Right kidney (tissue), 9 donors: ENCODE results near the gene ENKUR.
A peak's percentile ranks its signal among the peaks of the same experiment; 100 is the strongest.

Experiments
- DNase-seq: peaks from one replicate; pipeline ENCODE4 v3.0.0-alpha.2; 2016
- long read RNA-seq, 8 donors: transcript quantifications; one replicate each; lab custom pipeline, GENCODE V29; 2026

Gene ENKUR, protein sequence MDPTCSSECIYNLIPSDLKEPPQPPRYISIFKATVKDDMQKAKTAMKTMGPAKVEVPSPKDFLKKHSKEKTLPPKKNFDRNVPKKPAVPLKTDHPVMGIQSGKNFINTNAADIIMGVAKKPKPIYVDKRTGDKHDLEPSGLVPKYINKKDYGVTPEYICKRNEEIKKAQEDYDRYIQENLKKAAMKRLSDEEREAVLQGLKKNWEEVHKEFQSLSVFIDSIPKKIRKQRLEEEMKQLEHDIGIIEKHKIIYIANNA
- long read RNA-seq, donor 1, partial matches to known transcripts: 0 of 2 reads
- long read RNA-seq, donor 1, other reads (novel, unspliced or antisense): 0 of 2 reads
- long read RNA-seq, donor 2, partial matches to known transcripts: 13 of 15 reads
- long read RNA-seq, donor 2, other reads (novel, unspliced or antisense): 0 of 15 reads
- long read RNA-seq, donor 3: 0 reads
- long read RNA-seq, donor 4: 0 reads
- long read RNA-seq, donor 5, partial matches to known transcripts: 0 of 1 reads
- long read RNA-seq, donor 5, other reads (novel, unspliced or antisense): 0 of 1 reads
- long read RNA-seq, donor 6, partial matches to known transcripts: 0 of 1 reads
- long read RNA-seq, donor 6, other reads (novel, unspliced or antisense): 0 of 1 reads
- long read RNA-seq, donor 7, partial matches to known transcripts: 9 of 12 reads
- long read RNA-seq, donor 7, other reads (novel, unspliced or antisense): 0 of 12 reads
- long read RNA-seq, donor 8, partial matches to known transcripts: 0 of 1 reads
- long read RNA-seq, donor 8, other reads (novel, unspliced or antisense): 0 of 1 reads

DNA sequence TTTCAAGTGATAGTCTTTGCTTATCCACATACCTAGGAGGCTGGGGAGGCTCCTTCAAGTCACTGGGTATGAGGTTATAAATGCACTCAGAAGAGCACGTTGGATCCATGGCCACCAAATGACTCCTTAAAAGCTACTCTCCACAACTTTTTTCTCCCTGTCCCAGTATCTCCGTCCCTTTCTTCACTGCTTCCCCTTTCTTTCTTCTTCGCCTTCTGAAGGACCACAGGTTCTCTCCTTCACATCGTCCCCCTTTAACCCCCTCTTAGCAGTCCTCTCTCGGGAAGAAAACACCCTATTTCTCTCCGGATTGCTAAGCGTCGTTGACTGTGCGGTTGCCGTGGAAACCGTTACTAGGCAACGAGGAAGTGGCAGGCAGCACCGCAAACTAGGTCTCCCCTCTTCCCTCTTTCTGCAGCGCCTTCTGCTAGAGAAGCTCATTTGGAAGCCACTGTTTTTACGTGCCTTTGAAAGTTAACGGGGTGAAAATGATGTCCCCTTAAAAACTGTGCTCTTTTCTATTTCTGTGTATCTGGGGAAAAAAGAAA lies at the start of gene ENKUR:
ENKUR (minus strand) TSS at position 331 of the 548 bp plus-strand sequence; CDS start at position 109, 222 bp downstream.
- DNase-seq: peak; percentile 99

- DNase-seq: no peak
Observed at GRCh38 chr10:25064401-25064800, 48.4 kb upstream of the ENKUR start.

DNA sequence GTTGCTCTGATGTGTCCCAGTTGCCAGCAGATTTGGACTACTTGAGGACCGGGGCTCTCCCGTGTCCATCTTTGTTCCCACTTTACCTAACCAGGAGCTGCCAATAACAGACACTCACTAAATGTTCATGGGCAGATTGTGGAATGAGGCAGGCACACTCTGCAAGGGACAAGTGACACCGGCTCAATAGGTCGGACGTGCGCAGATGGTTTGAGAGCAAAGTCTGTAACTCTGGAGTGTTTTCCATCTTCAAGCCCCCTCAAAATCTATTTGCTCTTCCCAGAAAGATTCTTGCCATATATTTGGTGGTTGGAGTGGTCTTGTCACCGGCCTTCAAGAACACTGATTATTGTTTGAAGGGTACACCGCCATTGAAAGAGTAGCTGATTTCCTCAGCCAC lies 47.7 kb upstream of the ENKUR start:
- no peak for DNase-seq

DNA sequence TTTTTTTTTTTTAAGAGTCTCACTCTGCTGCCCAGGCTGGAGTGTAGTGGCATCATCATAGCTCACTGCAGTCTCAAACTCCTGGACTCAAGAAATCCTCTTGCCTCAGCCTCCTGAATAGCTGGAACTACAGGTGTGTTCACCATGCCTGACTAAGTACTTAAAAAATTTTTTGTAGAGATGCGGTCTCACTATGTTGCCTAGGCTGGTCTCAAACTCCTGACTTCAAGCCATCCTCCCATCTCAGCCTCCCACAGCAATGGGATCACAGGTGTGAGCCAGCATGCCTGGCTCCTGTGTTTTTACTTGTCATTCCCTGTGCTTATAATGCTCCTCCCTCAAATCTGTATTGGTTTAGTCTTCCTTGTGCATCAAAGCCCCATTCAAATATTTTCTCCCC lies 47.2 kb upstream of the ENKUR start:
- no peak for DNase-seq

DNA sequence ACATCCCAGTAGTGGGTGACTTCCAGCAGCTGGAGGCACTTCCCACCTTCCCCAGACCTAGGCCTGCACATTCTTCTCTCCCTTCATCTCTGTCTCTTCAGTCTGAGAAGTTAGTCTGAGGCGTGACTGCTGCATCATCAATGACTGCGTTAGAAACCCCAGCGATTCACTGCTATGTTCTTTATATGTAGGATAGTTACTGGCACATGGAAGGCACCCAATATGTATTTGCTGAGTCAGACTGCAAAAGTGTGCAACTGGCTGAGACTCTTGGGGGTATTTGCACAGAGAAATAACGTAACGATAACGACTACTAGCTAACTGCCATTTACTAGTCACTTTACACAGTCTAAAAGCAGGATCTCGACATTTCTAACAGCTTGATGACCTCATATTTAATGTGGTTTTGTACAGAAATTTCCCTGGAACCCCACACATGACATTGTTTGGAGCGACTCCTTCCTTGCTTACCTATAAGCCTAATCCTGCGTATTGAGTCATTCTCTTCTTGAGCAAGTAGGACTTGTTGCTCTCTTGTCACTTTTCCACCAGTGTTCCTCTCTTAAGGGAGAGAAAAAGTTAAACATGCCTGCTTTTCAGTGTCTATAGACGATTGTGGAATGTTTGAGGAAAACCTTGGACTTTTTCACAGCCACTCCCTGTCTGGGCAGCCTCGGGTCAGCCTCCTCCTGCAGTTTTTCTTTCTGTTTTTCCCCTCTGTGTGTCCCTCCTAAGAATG lies 45.9 kb upstream of the ENKUR start:
- no peak for DNase-seq

DNA sequence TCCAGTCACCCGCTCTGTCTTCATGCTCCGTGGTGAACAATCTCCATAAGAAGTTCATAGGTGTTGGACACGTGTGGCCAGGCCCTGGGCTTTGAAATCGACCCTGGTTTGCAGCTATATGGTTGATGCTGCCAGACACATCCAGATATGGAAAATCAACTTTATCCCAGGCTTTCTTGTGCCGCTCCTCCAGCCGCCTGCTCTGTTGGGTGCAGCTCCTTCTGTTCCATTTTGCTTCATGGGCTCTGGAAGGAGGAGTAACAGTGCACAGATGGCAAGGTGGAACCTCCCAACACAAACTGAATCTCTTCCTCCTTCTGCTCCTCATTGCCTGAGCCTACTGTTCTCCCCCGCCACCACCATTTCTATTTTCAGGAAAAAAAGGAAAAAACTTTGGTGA lies 45.2 kb upstream of the ENKUR start:
- DNase-seq: no peak

DNA sequence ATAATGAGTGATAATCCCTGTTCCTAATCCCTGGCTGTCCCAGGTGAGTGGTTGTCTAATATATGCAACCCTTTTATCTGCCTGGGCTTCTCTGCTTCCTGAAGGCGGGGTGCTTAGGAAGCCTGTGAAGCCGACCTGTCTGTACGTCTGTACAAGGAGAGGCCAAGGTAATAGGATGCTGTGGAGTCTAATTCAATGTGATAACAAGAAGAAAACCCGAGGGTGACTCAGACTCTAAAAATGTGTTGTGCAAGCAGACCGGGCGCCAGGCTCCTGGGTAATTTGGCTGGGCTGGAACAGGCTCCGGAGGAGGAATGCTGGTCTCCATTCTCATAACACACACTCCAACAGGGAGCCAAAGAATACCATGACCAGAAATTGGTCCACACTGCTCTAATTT lies 44.0 kb upstream of the ENKUR start:
- DNase-seq: no peak

DNA sequence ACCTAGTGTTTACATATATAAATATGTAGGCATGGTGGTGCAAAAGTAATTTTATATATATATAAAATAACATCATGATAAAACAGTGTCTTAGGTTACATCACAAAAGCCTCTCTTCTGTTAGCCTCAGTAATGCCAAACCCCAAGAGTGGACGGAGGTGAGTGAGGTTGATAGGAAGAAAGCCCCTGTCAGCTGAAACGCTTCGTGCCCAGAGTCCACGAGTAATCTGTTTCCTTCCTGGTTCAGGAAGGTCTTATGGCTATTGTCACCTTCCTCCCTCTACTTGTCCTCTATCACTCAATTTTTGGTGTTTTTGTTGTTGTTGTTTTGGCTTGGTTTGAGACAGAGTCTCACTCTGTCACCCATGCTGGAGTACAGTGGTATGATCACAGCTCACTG lies 41.9 kb upstream of the ENKUR start:
- DNase-seq: no peak

DNA sequence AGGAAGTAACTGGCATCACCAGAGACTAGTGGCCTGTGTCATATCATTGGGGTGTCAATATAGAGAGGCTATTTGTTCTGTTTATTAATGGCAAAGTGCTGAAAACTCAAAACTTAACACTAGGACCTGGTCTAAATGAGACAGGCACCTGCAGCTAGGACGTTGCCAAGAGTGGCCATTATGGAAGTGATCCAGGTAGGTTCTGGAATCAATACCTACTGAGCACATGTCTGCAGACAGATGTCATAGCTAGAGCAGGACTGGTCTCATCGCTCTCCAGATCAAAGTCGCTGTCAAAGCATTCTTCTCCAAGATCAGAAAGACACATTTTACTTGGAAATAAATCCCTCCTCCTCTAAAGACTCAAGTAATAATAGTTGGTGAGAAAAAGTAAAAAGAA lies 40.8 kb upstream of the ENKUR start:
- no peak for DNase-seq

GRCh38 chr10:25052012-25052411 lies 36.1 kb upstream of the ENKUR start:
- DNase-seq: no peak

DNA sequence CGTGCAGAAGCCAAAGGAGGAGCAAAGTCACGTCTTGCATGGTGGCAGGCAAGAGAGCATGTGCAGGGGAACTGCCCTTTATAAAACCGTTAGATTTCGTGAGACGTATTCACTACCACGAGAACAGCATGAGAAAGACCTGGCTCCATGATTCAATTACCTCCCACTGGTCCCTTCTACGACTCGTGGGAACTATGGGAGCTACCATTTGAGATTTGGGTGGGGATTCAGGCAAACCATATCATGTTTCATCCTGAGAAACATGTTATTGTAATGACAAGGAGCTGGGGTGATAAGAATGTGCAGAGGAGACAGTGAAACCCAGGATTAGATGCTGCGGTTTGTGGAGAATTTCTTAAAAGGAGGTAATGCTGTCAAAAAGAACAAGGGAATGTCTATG lies 34.4 kb upstream of the ENKUR start:
- DNase-seq: no peak

DNA sequence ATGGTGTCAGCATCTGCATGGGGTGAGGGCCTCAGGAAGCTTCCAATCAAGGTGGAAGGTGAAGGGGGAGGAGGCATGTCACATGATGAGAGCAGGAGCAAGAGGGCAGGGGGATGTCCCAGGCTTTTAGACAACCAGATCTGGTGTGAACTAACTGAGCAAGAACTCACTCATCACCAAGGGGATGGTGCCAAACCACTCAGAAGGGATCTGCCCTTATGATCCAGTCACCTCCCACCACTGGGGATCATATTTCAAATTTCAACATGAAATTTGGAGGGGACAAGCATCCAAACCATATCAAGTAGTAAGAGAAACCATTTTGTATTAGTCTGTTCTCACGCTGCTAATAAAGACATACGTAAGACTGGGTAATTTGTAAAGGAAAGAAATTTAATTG lies 34.0 kb upstream of the ENKUR start:
- no peak for DNase-seq

DNA sequence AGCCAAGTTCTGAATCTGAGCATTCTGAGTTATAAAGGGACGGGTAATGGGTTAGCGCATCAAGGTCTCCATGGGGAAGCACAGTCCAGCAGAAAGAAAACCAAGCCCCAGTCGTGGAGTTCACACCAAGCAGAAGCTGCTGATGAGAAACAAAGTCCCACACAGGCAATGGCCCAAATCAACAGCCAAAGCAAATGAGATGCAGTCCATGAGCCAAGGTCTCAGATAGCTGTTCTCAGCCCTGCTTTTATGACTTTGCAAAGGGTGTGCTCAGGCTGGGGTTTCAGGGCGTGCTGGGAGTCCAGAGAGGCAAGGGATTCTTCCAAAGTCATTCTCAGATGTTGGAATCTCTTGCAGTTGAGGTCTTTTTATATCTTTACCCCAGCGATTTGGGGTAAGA lies 32.5 kb upstream of the ENKUR start:
- DNase-seq: no peak

- no peak for DNase-seq
Observed at GRCh38 chr10:25047591-25048301, 31.8 kb upstream of the ENKUR start.

DNA sequence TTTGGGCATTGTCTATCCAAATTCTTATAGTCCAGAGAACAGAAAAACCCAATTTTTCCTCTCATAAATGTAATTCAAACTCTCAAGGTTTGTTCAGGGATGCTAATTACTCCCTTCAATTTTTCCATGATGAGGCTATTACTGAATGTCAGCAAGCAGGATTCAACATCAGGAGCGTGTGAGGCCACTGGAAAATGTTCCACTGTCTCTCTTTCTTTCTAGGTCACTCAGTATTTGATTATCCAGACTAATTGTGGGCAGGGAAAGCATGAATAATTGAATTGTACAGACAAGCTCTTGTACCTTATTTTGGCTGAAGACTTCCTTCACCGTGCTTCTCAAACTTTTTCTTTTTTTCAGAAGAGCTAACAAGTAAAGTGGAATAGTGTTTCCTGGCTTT lies 31.1 kb upstream of the ENKUR start:
- DNase-seq: no peak

- DNase-seq: no peak
Observed at GRCh38 chr10:25046641-25047040, 30.7 kb upstream of the ENKUR start.

DNA sequence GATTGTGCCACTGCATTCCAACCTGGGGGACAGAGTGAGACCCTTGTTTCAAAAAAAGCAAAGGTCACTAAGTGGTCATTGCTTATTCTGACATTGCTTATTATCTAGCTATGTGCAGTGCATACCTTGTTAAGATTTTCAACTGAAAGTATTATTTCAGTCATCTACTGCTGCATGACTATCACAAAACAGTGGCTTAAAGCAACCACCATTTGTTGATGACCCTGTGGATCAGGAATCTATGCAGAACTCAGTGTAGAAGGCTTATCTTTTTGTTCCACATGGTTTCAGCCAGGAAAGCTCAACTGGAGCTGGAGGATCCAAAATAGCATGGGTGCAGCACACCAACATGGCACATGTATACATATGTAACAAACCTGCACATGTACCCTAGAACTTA lies 23.6 kb upstream of the ENKUR start:
- DNase-seq: no peak

- no peak for DNase-seq
Observed at GRCh38 chr10:25038325-25038724, 22.4 kb upstream of the ENKUR start.

DNA sequence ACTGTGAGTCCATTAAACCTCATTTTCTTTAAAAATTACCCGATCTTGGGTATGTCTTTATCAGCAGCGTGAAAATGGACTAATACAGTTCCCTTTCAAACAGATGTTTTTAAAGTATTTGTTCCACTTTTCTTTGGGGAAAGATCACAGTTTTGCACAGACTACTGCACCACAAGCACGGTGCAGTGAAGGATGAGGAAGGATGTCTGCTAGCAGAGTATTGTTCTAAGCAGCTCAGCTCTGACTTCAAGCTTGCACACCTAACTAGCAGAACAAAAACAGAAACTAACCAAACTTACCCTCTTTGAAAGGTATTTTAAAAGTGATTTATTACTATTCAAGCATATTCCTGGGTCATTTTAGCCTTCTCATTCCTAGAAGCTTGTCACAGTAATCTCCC lies 20.4 kb upstream of the ENKUR start:
- no peak for DNase-seq

- no peak for DNase-seq
Observed at GRCh38 chr10:25029519-25029918, 13.6 kb upstream of the ENKUR start.

GRCh38 chr10:25028711-25029110 lies 12.8 kb upstream of the ENKUR start:
- no peak for DNase-seq

GRCh38 chr10:25026463-25026862 lies 10.5 kb upstream of the ENKUR start:
- DNase-seq: no peak
